Right lobe of liver (tissue), 4 donors: ENCODE results near the gene EBPL.

Experiments used
- POLR2A ChIP-seq: fragments of 450-650 bp; IDR thresholded peaks from one replicate; pipeline ENCODE4 v1.6.1; 2017; ENCODE audit warnings: antibody characterized with exemption, mild to moderate bottlenecking
- TF ChIP-seq, protein P1 (sequence below), 4 donors: fragments of 200-600 bp in 3 of 4; fragments of 450-650 bp in 1 of 4; IDR thresholded peaks; one replicate each; pipeline versions ENCODE4 v1.5.1 to v1.8.0; 2016 to 2022; ENCODE audit warnings: antibody characterized with exemption in 4 of 4, mild to moderate bottlenecking in 2 of 4
- donor health status: DM: no; HTN: no; CAD: no.
- donor health status: DM: no; HTN: no; CAD: no.
- donor health status: DM: no; HTN: yes; CAD: no.

DNA sequence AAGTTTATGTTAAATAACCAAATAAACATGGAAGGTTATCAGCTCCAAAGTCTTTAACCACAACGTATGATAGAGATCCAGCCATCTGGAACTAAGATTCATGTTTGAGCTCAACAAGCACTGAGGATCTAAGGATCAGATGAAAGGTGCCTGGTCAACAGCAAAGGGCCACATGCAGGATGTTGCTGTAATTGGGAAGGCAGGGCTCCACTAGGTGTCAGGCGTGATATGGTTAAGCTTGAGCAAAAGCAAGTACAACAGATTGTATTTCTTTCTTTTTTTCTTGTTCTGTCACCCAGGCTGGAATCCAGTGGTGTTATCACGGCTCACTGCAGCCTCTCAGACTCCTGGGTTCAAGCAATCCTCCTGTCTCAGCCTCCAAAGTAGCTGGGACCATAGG is 12.0 kb downstream of the EBPL start:
- TF ChIP-seq, protein P1, sequence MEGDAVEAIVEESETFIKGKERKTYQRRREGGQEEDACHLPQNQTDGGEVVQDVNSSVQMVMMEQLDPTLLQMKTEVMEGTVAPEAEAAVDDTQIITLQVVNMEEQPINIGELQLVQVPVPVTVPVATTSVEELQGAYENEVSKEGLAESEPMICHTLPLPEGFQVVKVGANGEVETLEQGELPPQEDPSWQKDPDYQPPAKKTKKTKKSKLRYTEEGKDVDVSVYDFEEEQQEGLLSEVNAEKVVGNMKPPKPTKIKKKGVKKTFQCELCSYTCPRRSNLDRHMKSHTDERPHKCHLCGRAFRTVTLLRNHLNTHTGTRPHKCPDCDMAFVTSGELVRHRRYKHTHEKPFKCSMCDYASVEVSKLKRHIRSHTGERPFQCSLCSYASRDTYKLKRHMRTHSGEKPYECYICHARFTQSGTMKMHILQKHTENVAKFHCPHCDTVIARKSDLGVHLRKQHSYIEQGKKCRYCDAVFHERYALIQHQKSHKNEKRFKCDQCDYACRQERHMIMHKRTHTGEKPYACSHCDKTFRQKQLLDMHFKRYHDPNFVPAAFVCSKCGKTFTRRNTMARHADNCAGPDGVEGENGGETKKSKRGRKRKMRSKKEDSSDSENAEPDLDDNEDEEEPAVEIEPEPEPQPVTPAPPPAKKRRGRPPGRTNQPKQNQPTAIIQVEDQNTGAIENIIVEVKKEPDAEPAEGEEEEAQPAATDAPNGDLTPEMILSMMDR (IDR thresholded peaks at IDR 0.05) = peak; percentile 32 to 40 (median 36)
- TF ChIP-seq POLR2A = no peak
